Hepatocyte (in vitro differentiated cells): ENCODE data around the gene TTC27.

Experiments used
- EZH2 ChIP-seq: fragments of 200-600 bp; sonication (generic); IDR thresholded peaks from 2 replicates; pipeline ENCODE4 v1.6.1; 2016; ENCODE audit warnings: antibody characterized with exemption, mild to moderate bottlenecking, borderline replicate concordance
- EZH2phosphoT487 ChIP-seq: fragments of 200-600 bp; sonication (generic); IDR thresholded peaks from one replicate; pipeline ENCODE4 v1.6.1; 2018; ENCODE audit warnings: antibody characterized with exemption, mild to moderate bottlenecking, low read depth, moderate library complexity; ENCODE audit not compliant: unreplicated experiment, severe bottlenecking
- TF ChIP-seq, protein P1 (sequence below): fragments of 200-600 bp; sonication (generic); IDR thresholded peaks from 2 replicates; pipeline ENCODE4 v1.5.1; 2016; ENCODE audit warnings: antibody characterized with exemption, mild to moderate bottlenecking; ENCODE audit not compliant: poor library complexity

DNA sequence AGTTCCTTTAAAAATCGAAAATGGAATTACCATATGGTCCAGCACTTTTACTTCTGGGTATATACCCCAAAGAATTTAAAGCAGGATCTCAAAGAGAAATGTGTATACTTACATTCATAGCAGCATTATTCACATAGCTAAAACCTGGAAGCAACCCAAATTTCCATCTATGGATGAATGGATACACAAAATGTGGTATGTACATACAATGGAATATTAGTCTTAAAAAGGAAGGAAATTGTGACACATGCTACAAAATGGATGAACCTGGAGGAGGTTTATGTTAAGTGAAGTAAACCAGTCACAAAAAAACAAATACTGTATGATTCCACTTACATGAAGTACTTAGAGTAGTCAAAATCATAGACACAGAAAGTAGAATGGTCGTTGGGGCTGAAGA, 171.0 kb downstream of the TTC27 start:
- TF ChIP-seq, protein P1, sequence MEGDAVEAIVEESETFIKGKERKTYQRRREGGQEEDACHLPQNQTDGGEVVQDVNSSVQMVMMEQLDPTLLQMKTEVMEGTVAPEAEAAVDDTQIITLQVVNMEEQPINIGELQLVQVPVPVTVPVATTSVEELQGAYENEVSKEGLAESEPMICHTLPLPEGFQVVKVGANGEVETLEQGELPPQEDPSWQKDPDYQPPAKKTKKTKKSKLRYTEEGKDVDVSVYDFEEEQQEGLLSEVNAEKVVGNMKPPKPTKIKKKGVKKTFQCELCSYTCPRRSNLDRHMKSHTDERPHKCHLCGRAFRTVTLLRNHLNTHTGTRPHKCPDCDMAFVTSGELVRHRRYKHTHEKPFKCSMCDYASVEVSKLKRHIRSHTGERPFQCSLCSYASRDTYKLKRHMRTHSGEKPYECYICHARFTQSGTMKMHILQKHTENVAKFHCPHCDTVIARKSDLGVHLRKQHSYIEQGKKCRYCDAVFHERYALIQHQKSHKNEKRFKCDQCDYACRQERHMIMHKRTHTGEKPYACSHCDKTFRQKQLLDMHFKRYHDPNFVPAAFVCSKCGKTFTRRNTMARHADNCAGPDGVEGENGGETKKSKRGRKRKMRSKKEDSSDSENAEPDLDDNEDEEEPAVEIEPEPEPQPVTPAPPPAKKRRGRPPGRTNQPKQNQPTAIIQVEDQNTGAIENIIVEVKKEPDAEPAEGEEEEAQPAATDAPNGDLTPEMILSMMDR: no peak
- no peak for TF ChIP-seq EZH2
- no peak for TF ChIP-seq EZH2phosphoT487
